HepG2 (cell line): ENCODE measurements around the gene DDN. TPM values are rescaled to one million over a fixed set of nuclear protein-coding genes. Genes with fewer than 3 reads are reported as not detected.

ENCODE experiments used
- ARHGAP35 ChIP-seq: sonication (generic); formaldehyde crosslinking; IDR thresholded peaks from 2 replicates; pipeline ENCODE4 v1.9.0; 2022; ENCODE audit warnings: mild to moderate bottlenecking, inconsistent platforms, moderate library complexity, missing genetic modification reagents, borderline replicate concordance
- ARID2 ChIP-seq: sonication (generic); formaldehyde crosslinking; IDR thresholded peaks from 2 replicates; pipeline ENCODE4 v1.8.1; 2022; ENCODE audit warnings: mild to moderate bottlenecking, missing genetic modification reagents, borderline replicate concordance
- CHD4 ChIP-seq: fragments of 200-600 bp; sonication (generic); IDR thresholded peaks from 2 replicates; pipeline ENCODE4 v1.7.0; 2017; ENCODE audit warnings: mild to moderate bottlenecking, low read length, borderline replicate concordance
- FIP1L1 ChIP-seq: fragments of 200-400 bp; formaldehyde crosslinking; IDR thresholded peaks from 2 replicates; pipeline ENCODE4 v1.6.1; 2018; ENCODE audit warnings: low read depth, mild to moderate bottlenecking, low read length, moderate library complexity, borderline replicate concordance; ENCODE audit not compliant: insufficient read depth
- FOXK1 ChIP-seq: sonication (generic); formaldehyde crosslinking; IDR thresholded peaks from 2 replicates; pipeline ENCODE4 v1.4.0; 2020; ENCODE audit warnings: low read depth, missing genetic modification reagents, borderline replicate concordance
- GATAD2A ChIP-seq: IDR thresholded peaks from 2 replicates; pipeline ENCODE4 v1.6.1; 2016
- HHEX ChIP-seq: IDR thresholded peaks from 2 replicates; pipeline ENCODE4 v1.6.1; 2016; ENCODE audit warnings: control low read depth
- HNRNPH1 ChIP-seq: fragments of 200-400 bp; formaldehyde crosslinking; optimal IDR thresholded peaks from 2 replicates; pipeline ENCODE3; 2017; ENCODE audit warnings: mild to moderate bottlenecking, low read depth, low read length
- NCOR1 ChIP-seq: fragments of 200-600 bp; sonication (generic); IDR thresholded peaks from 2 replicates; pipeline ENCODE4 v1.7.0; 2017; ENCODE audit warnings: antibody characterized with exemption, low read length, borderline replicate concordance
- RARA ChIP-seq: IDR thresholded peaks from 2 replicates; pipeline ENCODE4 v1.6.1; 2016; ENCODE audit warnings: missing genetic modification reagents, missing compliant biosample characterization
- SALL2 ChIP-seq: sonication (generic); formaldehyde crosslinking; IDR thresholded peaks from 2 replicates; pipeline ENCODE4 v1.8.1; 2023; ENCODE audit warnings: mild to moderate bottlenecking, missing genetic modification reagents, inconsistent platforms
- SRF ChIP-seq: IDR thresholded peaks from 2 replicates; pipeline ENCODE4 v1.6.1; 2011; ENCODE audit warnings: mild to moderate bottlenecking, low read depth, low read length, moderate library complexity
- ZBTB38 ChIP-seq: sonication (generic); formaldehyde crosslinking; IDR thresholded peaks from 2 replicates; pipeline ENCODE4 v1.5.1; 2020; ENCODE audit warnings: mild to moderate bottlenecking, missing genetic modification reagents
- ZFP37 ChIP-seq: sonication (generic); formaldehyde crosslinking; IDR thresholded peaks from 2 replicates; pipeline ENCODE4 v1.4.0; 2020; ENCODE audit warnings: missing genetic modification reagents, borderline replicate concordance
- ZFP90 ChIP-seq: sonication (generic); formaldehyde crosslinking; IDR thresholded peaks from 2 replicates; pipeline ENCODE4 v1.8.0; 2022; ENCODE audit warnings: missing genetic modification reagents, mild to moderate bottlenecking, inconsistent platforms, borderline replicate concordance
- ZNF274 ChIP-seq: sonication (generic); formaldehyde crosslinking; IDR thresholded peaks from 2 replicates; pipeline ENCODE4 v1.5.1; 2020; ENCODE audit warnings: mild to moderate bottlenecking, missing genetic modification reagents
- ZNF3 ChIP-seq: IDR thresholded peaks from 2 replicates; pipeline ENCODE4 v1.7.0; 2017; ENCODE audit warnings: inconsistent platforms
- polyA plus RNA-seq, 8 experiments: library from polyadenylated mRNA; depleted of rRNA in 3 of 8; stranded (reverse) in 7 of 8; unstranded in 1 of 8; fragments of >200 nt; fragmentation: Illumina TruSeq in 4 of 8; extraction: Trizol in 4 of 8; gene quantifications; 2 replicates each; pipeline versions ENCODE4 v1.2.1 to v1.2.3, GENCODE V29; 2011 to 2016; ENCODE audit warnings: low read depth in 4 of 8, missing spikeins in 1 of 8, mixed read lengths in 1 of 8; ENCODE audit not compliant: insufficient read depth in 1 of 8
- total RNA-seq, 5 experiments: library from RNA; depleted of rRNA; stranded (reverse); fragments of >200 nt; fragmentation: Illumina TruSeq; extraction: Trizol; gene quantifications; 2 replicates each; pipeline ENCODE4 v1.2.3, GENCODE V29; 2016; ENCODE audit warnings: low read depth in 1 of 5
- TF ChIP-seq, protein P1 (sequence below): sonication (generic); formaldehyde crosslinking; IDR thresholded peaks from 2 replicates; pipeline ENCODE4 v1.4.0; 2020; ENCODE audit warnings: missing genetic modification reagents
- TF ChIP-seq, protein P2 (sequence below): sonication (generic); formaldehyde crosslinking; IDR thresholded peaks from 2 replicates; pipeline ENCODE4 v1.5.1; 2020; ENCODE audit warnings: mild to moderate bottlenecking, missing genetic modification reagents, moderate library complexity
- TF ChIP-seq, protein P3 (sequence below): sonication (generic); formaldehyde crosslinking; IDR thresholded peaks from 2 replicates; pipeline ENCODE4 v1.5.0; 2020; ENCODE audit warnings: mild to moderate bottlenecking, missing genetic modification reagents
- TF ChIP-seq, protein P4 (sequence below): sonication (generic); formaldehyde crosslinking; IDR thresholded peaks from 2 replicates; pipeline ENCODE4 v1.8.1; 2023; ENCODE audit warnings: mild to moderate bottlenecking, inconsistent platforms, moderate library complexity, missing genetic modification reagents, borderline replicate concordance
- TF ChIP-seq, protein P5 (sequence below): sonication (generic); formaldehyde crosslinking; IDR thresholded peaks from 2 replicates; pipeline ENCODE4 v1.8.0; 2022; ENCODE audit warnings: mild to moderate bottlenecking, missing genetic modification reagents, moderate library complexity

The DDN gene
- total and polyA plus RNA-seq, 2 of the 13 experiments (the other 11 are each of a cell fraction or from before 2014, with no cell fraction given): 0.24 to 0.53 TPM

DNA sequence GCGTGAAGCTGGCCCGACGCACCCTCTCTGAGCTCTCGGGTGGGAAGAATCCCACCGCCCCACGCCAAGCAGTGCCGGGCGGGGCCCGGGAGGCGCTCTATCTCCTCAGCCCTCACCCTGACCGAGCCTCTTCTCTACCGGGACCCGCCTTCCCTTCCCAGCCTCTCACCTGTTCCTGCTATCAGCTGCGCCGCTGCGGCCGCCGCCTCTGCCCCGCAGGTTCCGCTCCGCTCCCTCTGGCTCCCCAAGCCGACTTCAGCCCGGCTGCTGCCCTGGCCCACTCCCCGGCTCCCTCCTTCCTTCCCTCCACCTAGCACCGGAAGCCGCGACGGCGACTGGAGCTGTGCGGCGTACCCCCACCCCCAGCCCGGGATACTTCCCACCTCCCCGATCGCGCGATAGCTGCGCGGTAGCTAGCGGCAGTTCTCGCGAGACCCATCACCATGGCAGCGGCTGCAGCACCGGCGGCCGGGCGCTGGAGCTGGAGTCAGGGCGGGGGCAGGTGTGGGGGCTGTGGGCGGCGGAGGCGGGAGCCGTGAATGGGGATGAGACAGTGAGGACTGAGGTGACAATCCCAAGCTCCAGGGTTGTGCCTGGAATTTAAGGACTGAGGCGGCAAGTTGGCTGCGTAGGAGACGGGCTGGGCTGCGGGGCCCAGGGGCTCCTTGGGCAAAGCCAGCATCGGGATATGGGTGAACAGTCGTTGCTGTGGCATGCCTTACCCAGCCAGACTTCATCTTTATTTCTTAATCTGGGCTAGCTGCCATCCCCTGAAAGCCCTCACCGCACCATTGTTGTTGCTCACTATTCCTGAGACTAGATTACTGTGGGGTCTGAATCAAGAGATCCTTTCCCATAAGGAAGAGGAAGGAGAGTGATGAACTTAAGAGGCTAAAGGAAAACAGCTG is 41.8 kb downstream of the DDN start, which contains the start of gene ARF3 (continued):
- peak; percentile 61; the same call in 1 of the 2 replicates for TF ChIP-seq FOXK1 (CRISPR knock-in tag)
- TF ChIP-seq, protein P1, sequence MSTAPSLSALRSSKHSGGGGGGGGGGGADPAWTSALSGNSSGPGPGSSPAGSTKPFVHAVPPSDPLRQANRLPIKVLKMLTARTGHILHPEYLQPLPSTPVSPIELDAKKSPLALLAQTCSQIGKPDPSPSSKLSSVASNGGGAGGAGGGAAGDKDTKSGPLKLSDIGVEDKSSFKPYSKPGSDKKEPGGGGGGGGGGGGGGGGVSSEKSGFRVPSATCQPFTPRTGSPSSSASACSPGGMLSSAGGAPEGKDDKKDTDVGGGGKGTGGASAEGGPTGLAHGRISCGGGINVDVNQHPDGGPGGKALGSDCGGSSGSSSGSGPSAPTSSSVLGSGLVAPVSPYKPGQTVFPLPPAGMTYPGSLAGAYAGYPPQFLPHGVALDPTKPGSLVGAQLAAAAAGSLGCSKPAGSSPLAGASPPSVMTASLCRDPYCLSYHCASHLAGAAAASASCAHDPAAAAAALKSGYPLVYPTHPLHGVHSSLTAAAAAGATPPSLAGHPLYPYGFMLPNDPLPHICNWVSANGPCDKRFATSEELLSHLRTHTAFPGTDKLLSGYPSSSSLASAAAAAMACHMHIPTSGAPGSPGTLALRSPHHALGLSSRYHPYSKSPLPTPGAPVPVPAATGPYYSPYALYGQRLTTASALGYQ: no peak
- no peak for TF ChIP-seq NCOR1
- TF ChIP-seq ZNF3 (CRISPR knock-in tag): no peak
- no peak for TF ChIP-seq HHEX (CRISPR knock-in tag)
- TF ChIP-seq, protein P2, sequence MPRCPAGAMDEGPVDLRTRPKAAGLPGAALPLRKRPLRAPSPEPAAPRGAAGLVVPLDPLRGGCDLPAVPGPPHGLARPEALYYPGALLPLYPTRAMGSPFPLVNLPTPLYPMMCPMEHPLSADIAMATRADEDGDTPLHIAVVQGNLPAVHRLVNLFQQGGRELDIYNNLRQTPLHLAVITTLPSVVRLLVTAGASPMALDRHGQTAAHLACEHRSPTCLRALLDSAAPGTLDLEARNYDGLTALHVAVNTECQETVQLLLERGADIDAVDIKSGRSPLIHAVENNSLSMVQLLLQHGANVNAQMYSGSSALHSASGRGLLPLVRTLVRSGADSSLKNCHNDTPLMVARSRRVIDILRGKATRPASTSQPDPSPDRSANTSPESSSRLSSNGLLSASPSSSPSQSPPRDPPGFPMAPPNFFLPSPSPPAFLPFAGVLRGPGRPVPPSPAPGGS (CRISPR knock-in tag): peak; percentile 73; the same call in 1 of the 2 replicates
- TF ChIP-seq SRF: no peak
- no peak for TF ChIP-seq HNRNPH1
- TF ChIP-seq, protein P3, sequence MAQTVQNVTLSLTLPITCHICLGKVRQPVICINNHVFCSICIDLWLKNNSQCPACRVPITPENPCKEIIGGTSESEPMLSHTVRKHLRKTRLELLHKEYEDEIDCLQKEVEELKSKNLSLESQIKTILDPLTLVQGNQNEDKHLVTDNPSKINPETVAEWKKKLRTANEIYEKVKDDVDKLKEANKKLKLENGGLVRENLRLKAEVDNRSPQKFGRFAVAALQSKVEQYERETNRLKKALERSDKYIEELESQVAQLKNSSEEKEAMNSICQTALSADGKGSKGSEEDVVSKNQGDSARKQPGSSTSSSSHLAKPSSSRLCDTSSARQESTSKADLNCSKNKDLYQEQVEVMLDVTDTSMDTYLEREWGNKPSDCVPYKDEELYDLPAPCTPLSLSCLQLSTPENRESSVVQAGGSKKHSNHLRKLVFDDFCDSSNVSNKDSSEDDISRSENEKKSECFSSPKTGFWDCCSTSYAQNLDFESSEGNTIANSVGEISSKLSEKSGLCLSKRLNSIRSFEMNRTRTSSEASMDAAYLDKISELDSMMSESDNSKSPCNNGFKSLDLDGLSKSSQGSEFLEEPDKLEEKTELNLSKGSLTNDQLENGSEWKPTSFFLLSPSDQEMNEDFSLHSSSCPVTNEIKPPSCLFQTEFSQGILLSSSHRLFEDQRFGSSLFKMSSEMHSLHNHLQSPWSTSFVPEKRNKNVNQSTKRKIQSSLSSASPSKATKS (CRISPR knock-in tag): no peak
- TF ChIP-seq ARHGAP35 (CRISPR knock-in tag): no peak
- TF ChIP-seq ARID2 (CRISPR knock-in tag): no peak
- no peak for TF ChIP-seq FIP1L1
- TF ChIP-seq ZNF274 (CRISPR knock-in tag): peak; percentile 65; the same call in 1 of the 2 replicates
- no peak for TF ChIP-seq RARA (CRISPR knock-in tag)
- TF ChIP-seq ZFP37 (CRISPR knock-in tag): no peak
- TF ChIP-seq SALL2: peak; percentile 19; the same call in 1 of the 2 replicates
- TF ChIP-seq ZBTB38 (CRISPR knock-in tag): no peak
- peak; percentile 85; the same call in 1 of the 2 replicates for TF ChIP-seq ZFP90
- TF ChIP-seq CHD4: no peak
- TF ChIP-seq, protein P4, sequence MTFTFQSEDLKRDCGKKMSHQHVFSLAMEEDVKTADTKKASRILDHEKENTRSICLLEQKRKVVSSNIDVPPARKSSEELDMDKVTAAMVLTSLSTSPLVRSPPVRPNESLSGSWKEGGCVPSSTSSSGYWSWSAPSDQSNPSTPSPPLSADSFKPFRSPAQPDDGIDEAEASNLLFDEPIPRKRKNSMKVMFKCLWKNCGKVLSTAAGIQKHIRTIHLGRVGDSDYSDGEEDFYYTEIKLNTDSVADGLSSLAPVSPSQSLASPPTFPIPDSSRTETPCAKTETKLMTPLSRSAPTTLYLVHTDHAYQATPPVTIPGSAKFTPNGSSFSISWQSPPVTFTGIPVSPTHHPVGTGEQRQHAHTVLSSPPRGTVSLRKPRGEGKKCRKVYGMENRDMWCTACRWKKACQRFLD (CRISPR knock-in tag): no peak
- TF ChIP-seq, protein P5, sequence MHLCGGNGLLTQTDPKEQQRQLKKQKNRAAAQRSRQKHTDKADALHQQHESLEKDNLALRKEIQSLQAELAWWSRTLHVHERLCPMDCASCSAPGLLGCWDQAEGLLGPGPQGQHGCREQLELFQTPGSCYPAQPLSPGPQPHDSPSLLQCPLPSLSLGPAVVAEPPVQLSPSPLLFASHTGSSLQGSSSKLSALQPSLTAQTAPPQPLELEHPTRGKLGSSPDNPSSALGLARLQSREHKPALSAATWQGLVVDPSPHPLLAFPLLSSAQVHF (CRISPR knock-in tag): peak; percentile 46; the same call in 1 of the 2 replicates
- TF ChIP-seq GATAD2A (CRISPR knock-in tag): no peak
